Measurements from ENCODE around the gene TM9SF1. TPM values are rescaled to one million over a fixed set of nuclear protein-coding genes. Genes with fewer than 3 reads are reported as not detected.
A peak's percentile ranks its signal among the peaks of the same experiment; 100 is the strongest.

TM9SF1 gene
- total RNA-seq, 1 experiment from 2014 or later: 67.8 TPM

DNA sequence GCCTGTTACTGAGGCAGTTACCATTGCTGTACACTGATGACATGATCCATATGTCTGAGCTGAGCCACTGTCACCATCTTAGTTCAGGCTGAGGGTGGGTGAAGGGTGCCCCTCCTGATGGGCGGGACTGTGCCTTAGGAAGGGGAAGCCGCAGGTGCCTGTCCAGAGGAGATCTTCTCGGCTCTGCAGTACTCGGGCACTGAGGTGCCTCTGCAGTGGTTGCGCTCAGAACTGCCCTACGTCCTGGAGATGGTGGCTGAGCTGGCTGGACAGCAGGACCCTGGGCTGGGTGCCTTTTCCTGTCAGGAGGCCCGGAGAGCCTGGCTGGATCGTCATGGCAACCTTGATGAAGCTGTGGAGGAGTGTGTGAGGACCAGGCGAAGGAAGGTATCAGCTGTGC is 44.2 kb downstream of the TM9SF1 start:
- Mint-ChIP-seq H3K4me3 (ENCODE audit: unreplicated experiment) (no peak overlapping the region), H3K4me1 (ENCODE audit: insufficient read depth, unreplicated experiment) (no peaks in the 10 kb centered on the region), H3K27me3 (ENCODE audit: insufficient read depth, unreplicated experiment) (no peaks in the 10 kb centered on the region), H3K9me3 (ENCODE audit: unreplicated experiment) (no peaks in the 10 kb centered on the region), H3K36me3 (ENCODE audit: insufficient read depth, unreplicated experiment) (peaks cover 62% of the 10 kb centered on the region), H3K27ac (ENCODE audit: low read depth, unreplicated experiment) (no peak overlapping the region)
- no TSS peak for BruUV-seq (replicated peaks)
- intact Hi-C loops (cut with micrococcal nuclease): no loop called here
- POLR2A ChIA-PET: interaction anchor here (0.6 to 2.6 kb wide), 4 partner anchors 10 to 65 kb away, joined by 3 to 9 read pairs (median 4); partner anchors contain the start of genes EMC9 and PSME1
- no peak for DNase-seq (ENCODE audit: unreplicated experiment)
- CTCF ChIA-PET: interaction anchor here (0.6 to 10.3 kb wide), 7 partner anchors 9 to 591 kb away, joined by 3 to 141 read pairs (median 3); partner anchors contain the start of gene IRF9
- TF ChIP-seq, protein P1, sequence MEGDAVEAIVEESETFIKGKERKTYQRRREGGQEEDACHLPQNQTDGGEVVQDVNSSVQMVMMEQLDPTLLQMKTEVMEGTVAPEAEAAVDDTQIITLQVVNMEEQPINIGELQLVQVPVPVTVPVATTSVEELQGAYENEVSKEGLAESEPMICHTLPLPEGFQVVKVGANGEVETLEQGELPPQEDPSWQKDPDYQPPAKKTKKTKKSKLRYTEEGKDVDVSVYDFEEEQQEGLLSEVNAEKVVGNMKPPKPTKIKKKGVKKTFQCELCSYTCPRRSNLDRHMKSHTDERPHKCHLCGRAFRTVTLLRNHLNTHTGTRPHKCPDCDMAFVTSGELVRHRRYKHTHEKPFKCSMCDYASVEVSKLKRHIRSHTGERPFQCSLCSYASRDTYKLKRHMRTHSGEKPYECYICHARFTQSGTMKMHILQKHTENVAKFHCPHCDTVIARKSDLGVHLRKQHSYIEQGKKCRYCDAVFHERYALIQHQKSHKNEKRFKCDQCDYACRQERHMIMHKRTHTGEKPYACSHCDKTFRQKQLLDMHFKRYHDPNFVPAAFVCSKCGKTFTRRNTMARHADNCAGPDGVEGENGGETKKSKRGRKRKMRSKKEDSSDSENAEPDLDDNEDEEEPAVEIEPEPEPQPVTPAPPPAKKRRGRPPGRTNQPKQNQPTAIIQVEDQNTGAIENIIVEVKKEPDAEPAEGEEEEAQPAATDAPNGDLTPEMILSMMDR (IDR thresholded peaks at IDR 0.05; ENCODE audit: unreplicated experiment): no peak

DNA sequence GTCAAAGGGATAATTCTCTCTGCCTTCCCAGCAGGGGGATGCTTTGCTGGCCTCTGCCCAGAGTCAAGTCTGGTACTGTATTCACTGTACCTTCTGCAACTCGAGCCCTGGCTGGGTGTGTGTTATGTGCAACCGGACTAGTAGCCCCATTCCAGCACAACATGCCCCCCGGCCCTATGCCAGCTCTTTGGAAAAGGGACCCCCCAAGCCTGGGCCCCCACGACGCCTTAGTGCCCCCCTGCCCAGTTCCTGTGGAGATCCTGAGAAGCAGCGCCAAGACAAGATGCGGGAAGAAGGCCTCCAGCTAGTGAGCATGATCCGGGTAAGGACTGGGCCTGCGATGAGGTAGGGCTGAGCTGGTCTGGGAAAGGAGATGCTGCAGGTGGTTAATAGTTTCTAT is 44.7 kb downstream of the TM9SF1 start:
- no TSS peak for BruUV-seq (replicated peaks)
- Mint-ChIP-seq H3K4me1 (ENCODE audit: insufficient read depth, unreplicated experiment) (no peaks in the 10 kb centered on the region), H3K27me3 (ENCODE audit: insufficient read depth, unreplicated experiment) (no peaks in the 10 kb centered on the region), H3K36me3 (ENCODE audit: insufficient read depth, unreplicated experiment) (peaks cover 60% of the 10 kb centered on the region), H3K4me3 (ENCODE audit: unreplicated experiment) (no peak overlapping the region), H3K27ac (ENCODE audit: low read depth, unreplicated experiment) (no peak overlapping the region), H3K9me3 (ENCODE audit: unreplicated experiment) (no peaks in the 10 kb centered on the region)
- POLR2A ChIA-PET: interaction anchor here (0.6 to 5.7 kb wide), 5 partner anchors 9 to 65 kb away, joined by 3 to 114 read pairs (median 4); partner anchors contain the start of genes DCAF11, EMC9, NRL and PSME1
- DNase-seq (ENCODE audit: unreplicated experiment): no peak
- TF ChIP-seq, protein P1 (IDR thresholded peaks at IDR 0.05; ENCODE audit: unreplicated experiment): no peak
- intact Hi-C loops (cut with micrococcal nuclease): no loop called here
- CTCF ChIA-PET: interaction anchor here (0.6 to 10.3 kb wide), 6 partner anchors 10 to 1815 kb away, joined by 3 to 141 read pairs (median 4); partner anchors contain the start of gene IRF9

DNA sequence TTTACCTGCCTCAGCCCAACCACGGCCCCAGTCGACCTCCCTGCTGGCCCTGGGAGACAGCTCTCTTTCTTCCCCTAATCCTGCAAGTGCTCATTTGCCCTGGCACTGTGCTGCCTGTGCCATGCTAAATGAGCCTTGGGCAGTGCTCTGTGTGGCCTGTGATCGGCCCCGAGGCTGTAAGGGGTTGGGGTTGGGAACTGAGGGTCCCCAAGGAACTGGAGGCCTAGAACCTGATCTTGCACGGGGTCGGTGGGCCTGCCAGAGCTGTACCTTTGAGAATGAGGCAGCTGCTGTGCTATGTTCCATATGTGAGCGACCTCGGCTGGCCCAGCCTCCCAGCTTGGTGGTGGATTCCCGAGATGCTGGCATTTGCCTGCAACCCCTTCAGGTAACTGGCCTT is 45.2 kb downstream of the TM9SF1 start:
- no TSS peak for BruUV-seq (replicated peaks)
- CTCF ChIA-PET: interaction anchor here (0.7 to 10.3 kb wide), 4 partner anchors 10 to 1815 kb away, joined by 3 to 141 read pairs (median 3); partner anchors contain the start of gene IRF9
- Mint-ChIP-seq H3K4me1 (ENCODE audit: insufficient read depth, unreplicated experiment) (no peaks in the 10 kb centered on the region), H3K27ac (ENCODE audit: low read depth, unreplicated experiment) (no peak overlapping the region), H3K4me3 (ENCODE audit: unreplicated experiment) (no peak overlapping the region), H3K9me3 (ENCODE audit: unreplicated experiment) (no peaks in the 10 kb centered on the region), H3K36me3 (ENCODE audit: insufficient read depth, unreplicated experiment) (peaks cover 60% of the 10 kb centered on the region), H3K27me3 (ENCODE audit: insufficient read depth, unreplicated experiment) (no peaks in the 10 kb centered on the region)
- DNase-seq (ENCODE audit: unreplicated experiment): no peak
- POLR2A ChIA-PET: interaction anchor here (2.6 to 5.7 kb wide), 3 partner anchors 9 to 35 kb away, joined by 9 to 114 read pairs (median 30); partner anchors contain the start of genes DCAF11, EMC9, IRF9 and NRL
- TF ChIP-seq, protein P1 (IDR thresholded peaks at IDR 0.05; ENCODE audit: unreplicated experiment): no peak
- intact Hi-C loops (cut with micrococcal nuclease): no loop called here

DNA sequence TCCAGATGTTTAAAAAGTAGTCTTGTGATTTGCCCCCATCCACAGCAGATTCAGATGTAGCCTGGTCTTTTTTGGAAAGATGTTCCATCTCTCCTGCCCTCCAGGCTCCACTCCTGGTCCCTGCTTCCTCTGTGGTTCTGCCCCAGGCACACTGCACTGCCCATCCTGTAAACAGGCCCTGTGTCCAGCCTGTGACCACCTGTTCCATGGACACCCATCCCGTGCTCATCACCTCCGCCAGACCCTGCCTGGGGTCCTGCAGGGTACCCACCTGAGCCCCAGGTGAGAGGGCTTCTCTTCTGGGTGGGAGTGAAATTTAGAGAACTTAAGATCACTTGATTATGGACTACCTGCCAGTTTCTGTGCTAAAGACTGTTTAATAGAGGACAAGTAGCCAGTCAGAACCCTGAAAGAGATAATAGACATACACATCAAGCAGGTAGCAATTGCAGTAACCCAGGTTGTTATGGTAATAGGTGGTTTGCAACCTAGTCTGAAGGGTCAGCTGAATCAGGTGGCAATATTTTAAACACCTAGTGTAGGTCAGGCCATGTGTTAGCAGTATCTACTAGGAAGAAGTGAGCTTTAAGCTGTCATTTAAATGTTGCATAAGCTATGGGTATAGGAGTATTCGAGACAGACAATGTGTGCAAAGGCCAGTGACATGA is 45.8 kb downstream of the TM9SF1 start:
- TF ChIP-seq, protein P1 (IDR thresholded peaks at IDR 0.05; ENCODE audit: unreplicated experiment): no peak
- intact Hi-C loops (cut with micrococcal nuclease): no loop called here
- BruUV-seq (replicated peaks): no TSS peak
- Mint-ChIP-seq H3K27me3 (ENCODE audit: insufficient read depth, unreplicated experiment) (no peaks in the 10 kb centered on the region), H3K36me3 (ENCODE audit: insufficient read depth, unreplicated experiment) (peaks cover 58% of the 10 kb centered on the region), H3K27ac (ENCODE audit: low read depth, unreplicated experiment) (no peak overlapping the region), H3K4me3 (ENCODE audit: unreplicated experiment) (peak overlapping the region; percentile 98), H3K9me3 (ENCODE audit: unreplicated experiment) (no peaks in the 10 kb centered on the region), H3K4me1 (ENCODE audit: insufficient read depth, unreplicated experiment) (no peaks in the 10 kb centered on the region)
- POLR2A ChIA-PET: interaction anchor here (2.6 to 5.7 kb wide), 3 partner anchors 8 to 34 kb away, joined by 9 to 114 read pairs (median 30); partner anchors contain the start of genes DCAF11, EMC9, IRF9 and NRL
- CTCF ChIA-PET: interaction anchor here (0.9 to 10.3 kb wide), 2 partner anchors 11 to 34 kb away, joined by 3 to 141 read pairs; partner anchors contain the start of gene IRF9
- no peak for DNase-seq (ENCODE audit: unreplicated experiment)

Data from MCF 10A (cell line).